Esophagus muscularis mucosa (tissue), 3 donors: ENCODE measurements around the gene S100B.

Experiments
- POLR2A ChIP-seq: fragments of 450-650 bp; IDR thresholded peaks from one replicate; pipeline ENCODE4 v1.6.1; 2017; ENCODE audit warnings: antibody characterized with exemption, moderate library complexity, mild to moderate bottlenecking, low read depth
- TF ChIP-seq, protein P1 (sequence below), 3 experiments: fragments of 200-600 bp in 2 of 3; fragments of 450-650 bp in 1 of 3; sonication (generic) in 2 of 3; IDR thresholded peaks; one replicate each; pipeline ENCODE4 v1.5.1; 2017 to 2019; ENCODE audit warnings: antibody characterized with exemption in 3 of 3, mild to moderate bottlenecking in 2 of 3, moderate library complexity in 1 of 3

DNA sequence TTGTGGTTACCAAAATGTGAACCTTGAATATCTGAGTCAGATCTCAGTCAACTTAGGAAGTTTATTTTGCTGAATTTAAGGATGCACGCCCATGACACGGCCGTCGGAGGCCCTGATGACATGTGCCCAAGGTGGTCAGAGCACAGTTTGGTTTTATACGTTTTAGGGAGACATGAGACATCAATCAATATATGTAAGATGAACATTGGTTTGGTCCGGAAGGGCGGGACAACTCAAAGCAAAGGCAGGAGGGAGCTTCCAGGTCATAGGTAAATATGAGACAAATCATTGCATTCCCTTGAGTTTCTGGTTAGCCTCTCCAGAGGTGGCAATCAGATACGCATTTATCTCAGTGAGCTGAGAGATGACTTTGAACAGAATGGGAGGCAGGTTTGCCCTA lies 29.5 kb upstream of the S100B start:
- TF ChIP-seq, protein P1, sequence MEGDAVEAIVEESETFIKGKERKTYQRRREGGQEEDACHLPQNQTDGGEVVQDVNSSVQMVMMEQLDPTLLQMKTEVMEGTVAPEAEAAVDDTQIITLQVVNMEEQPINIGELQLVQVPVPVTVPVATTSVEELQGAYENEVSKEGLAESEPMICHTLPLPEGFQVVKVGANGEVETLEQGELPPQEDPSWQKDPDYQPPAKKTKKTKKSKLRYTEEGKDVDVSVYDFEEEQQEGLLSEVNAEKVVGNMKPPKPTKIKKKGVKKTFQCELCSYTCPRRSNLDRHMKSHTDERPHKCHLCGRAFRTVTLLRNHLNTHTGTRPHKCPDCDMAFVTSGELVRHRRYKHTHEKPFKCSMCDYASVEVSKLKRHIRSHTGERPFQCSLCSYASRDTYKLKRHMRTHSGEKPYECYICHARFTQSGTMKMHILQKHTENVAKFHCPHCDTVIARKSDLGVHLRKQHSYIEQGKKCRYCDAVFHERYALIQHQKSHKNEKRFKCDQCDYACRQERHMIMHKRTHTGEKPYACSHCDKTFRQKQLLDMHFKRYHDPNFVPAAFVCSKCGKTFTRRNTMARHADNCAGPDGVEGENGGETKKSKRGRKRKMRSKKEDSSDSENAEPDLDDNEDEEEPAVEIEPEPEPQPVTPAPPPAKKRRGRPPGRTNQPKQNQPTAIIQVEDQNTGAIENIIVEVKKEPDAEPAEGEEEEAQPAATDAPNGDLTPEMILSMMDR (IDR thresholded peaks at IDR 0.05): no peak
- no peak for TF ChIP-seq POLR2A
